PC-9 (cell line): ENCODE measurements around the gene SEMA6C. TPM values are rescaled to one million over a fixed set of nuclear protein-coding genes. Genes with fewer than 3 reads are reported as not detected.

Experiments used
- BruUV-seq: library from RNA; stranded (reverse); fragments of 400-500 nt; replicated peaks from 2 replicates; lab custom pipeline; 2021; lab: Mats Ljungman, UMichigan
- CTCF ChIA-PET: fragments of 300-600 bp; sonication (Branson Sonifier 250); formaldehyde crosslinking; loops from one replicate; lab custom pipeline; 2022; ENCODE audit warnings: antibody characterized with exemption; lab: Charles Lee
- POLR2A ChIA-PET: fragments of 300-600 bp; sonication (Branson Sonifier 250); formaldehyde crosslinking; loops from one replicate; lab custom pipeline; 2022; ENCODE audit warnings: antibody characterized with exemption; ENCODE audit not compliant: unreplicated experiment; lab: Charles Lee
- DNase-seq, 2 experiments: peaks; one replicate each; pipeline versions ENCODE4 v3.0.0 to v3.0.0-alpha.2; 2015 to 2022; ENCODE audit warnings: mixed read lengths in 1 of 2
- H2AFZ ChIP-seq: fragments of 200-600 bp; sonication (generic); 2 replicates; pipeline ENCODE4 v1.8.1; 2017; ENCODE audit warnings: antibody characterized with exemption
- H3F3A ChIP-seq: fragments of 200-600 bp; sonication (generic); 2 replicates; pipeline ENCODE4 v1.8.1; 2017; ENCODE audit warnings: antibody characterized with exemption, mild to moderate bottlenecking, low read depth; ENCODE audit not compliant: insufficient read depth
- H3K27ac ChIP-seq: fragments of 200-600 bp; sonication (generic); 2 replicates; pipeline ENCODE4 v1.6.1; 2016; ENCODE audit warnings: mixed run types
- H3K27me3 ChIP-seq: fragments of 200-600 bp; sonication (generic); 2 replicates; pipeline ENCODE4 v1.6.1; 2016; ENCODE audit warnings: low read depth, mixed run types; ENCODE audit not compliant: insufficient read depth
- H3K36me3 ChIP-seq: fragments of 200-600 bp; sonication (generic); 2 replicates; pipeline ENCODE4 v1.6.1; 2016; ENCODE audit warnings: low read depth, mixed run types
- H3K4me1 ChIP-seq: fragments of 200-600 bp; sonication (generic); replicated peaks from 2 replicates; pipeline ENCODE4 v1.6.1; 2016; ENCODE audit warnings: mixed run types; ENCODE audit not compliant: insufficient read depth
- H3K4me2 ChIP-seq: fragments of 200-600 bp; sonication (generic); 2 replicates; pipeline ENCODE4 v1.6.1; 2017; ENCODE audit warnings: mixed run types
- H3K4me3 ChIP-seq: fragments of 200-600 bp; sonication (generic); 2 replicates; pipeline ENCODE4 v1.6.1; 2016; ENCODE audit warnings: mixed run types
- H3K79me2 ChIP-seq: fragments of 200-600 bp; sonication (generic); 2 replicates; pipeline ENCODE4 v1.6.1; 2017; ENCODE audit warnings: low read depth, mixed run types
- H3K9me2 ChIP-seq: fragments of 200-600 bp; sonication (generic); 2 replicates; pipeline ENCODE4 v1.8.1; 2017; ENCODE audit warnings: mild to moderate bottlenecking; ENCODE audit not compliant: insufficient read depth
- H3K9me3 ChIP-seq: fragments of 200-600 bp; sonication (generic); 2 replicates; pipeline ENCODE4 v1.8.1; 2016; ENCODE audit warnings: low read depth; ENCODE audit not compliant: insufficient read depth
- H4K20me1 ChIP-seq: fragments of 200-600 bp; sonication (generic); 2 replicates; pipeline ENCODE4 v1.8.1; 2017; ENCODE audit not compliant: insufficient read depth
- EZH2 ChIP-seq: fragments of 200-600 bp; sonication (generic); IDR thresholded peaks from 2 replicates; pipeline ENCODE4 v1.8.0; 2017; ENCODE audit warnings: antibody characterized with exemption, low read depth
- intact Hi-C: fragments of 100-400 bp; cut with micrococcal nuclease; formaldehyde crosslinking; loops from one replicate; pipeline ENCODE4 v1.10.0; 2022; ENCODE audit not compliant: unreplicated experiment
- total RNA-seq: library from RNA; stranded (reverse); gene quantifications from 2 replicates; pipeline ENCODE4 v1.2.3, GENCODE V29; 2021
- TF ChIP-seq, protein P1 (sequence below): fragments of 200-600 bp; sonication (generic); conservative IDR thresholded peaks from 2 replicates; pipeline ENCODE4 v1.6.1; 2017; ENCODE audit warnings: mixed run types, antibody characterized with exemption, mild to moderate bottlenecking, moderate library complexity

The SEMA6C gene
- total RNA-seq, 1 experiment from 2014 or later = 5.6 TPM

DNA sequence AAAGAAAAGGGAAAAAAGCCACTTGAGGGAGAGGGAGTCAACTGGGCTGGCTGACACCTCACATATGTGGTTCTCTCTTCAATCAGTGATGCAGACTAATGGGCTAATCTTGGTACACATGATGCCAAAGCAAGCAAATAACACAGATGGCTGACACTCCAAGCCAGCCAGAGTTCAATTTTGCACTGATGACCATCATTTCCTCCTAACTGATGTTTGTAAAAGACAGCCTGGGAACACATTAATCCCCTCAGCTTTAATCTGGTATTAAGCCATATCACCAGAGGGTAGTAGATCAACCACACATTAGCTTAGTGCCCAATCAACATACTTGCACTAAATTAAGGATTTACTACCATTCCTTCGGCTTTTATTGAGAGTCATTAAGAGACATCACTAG lies 40.8 kb upstream of the SEMA6C start:
- no peak for TF ChIP-seq EZH2
- TF ChIP-seq, protein P1, sequence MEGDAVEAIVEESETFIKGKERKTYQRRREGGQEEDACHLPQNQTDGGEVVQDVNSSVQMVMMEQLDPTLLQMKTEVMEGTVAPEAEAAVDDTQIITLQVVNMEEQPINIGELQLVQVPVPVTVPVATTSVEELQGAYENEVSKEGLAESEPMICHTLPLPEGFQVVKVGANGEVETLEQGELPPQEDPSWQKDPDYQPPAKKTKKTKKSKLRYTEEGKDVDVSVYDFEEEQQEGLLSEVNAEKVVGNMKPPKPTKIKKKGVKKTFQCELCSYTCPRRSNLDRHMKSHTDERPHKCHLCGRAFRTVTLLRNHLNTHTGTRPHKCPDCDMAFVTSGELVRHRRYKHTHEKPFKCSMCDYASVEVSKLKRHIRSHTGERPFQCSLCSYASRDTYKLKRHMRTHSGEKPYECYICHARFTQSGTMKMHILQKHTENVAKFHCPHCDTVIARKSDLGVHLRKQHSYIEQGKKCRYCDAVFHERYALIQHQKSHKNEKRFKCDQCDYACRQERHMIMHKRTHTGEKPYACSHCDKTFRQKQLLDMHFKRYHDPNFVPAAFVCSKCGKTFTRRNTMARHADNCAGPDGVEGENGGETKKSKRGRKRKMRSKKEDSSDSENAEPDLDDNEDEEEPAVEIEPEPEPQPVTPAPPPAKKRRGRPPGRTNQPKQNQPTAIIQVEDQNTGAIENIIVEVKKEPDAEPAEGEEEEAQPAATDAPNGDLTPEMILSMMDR = no peak
- Histone ChIP-seq H3K27me3 (no peaks in the 10 kb centered on the region), H3K9me3 (no peaks in the 10 kb centered on the region), H3K27ac (no peak overlapping the region), H3K4me1 (peaks cover 16% of the 10 kb centered on the region), H2AFZ (no peak overlapping the region), H3K4me2 (no peak overlapping the region), H3K4me3 (no peak overlapping the region), H3F3A (peaks cover 9% of the 10 kb centered on the region; the same call in 1 of the 2 replicates), H4K20me1 (no peaks in the 10 kb centered on the region), H3K9me2 (no peaks in the 10 kb centered on the region), H3K36me3 (peaks cover 22% of the 10 kb centered on the region), H3K79me2 (peaks cover 32% of the 10 kb centered on the region)
- DNase-seq = no peak
- BruUV-seq = no TSS peak
- POLR2A ChIA-PET = interaction anchor here (0.5 kb wide), 1 partner anchor 10 kb away, joined by 3 read pairs; no protein-coding TSS in a partner anchor
- CTCF ChIA-PET = interaction anchor here (0.8 kb wide), 1 partner anchor 159 kb away, joined by 4 read pairs; no protein-coding TSS in a partner anchor
- intact Hi-C loops = no loop called here

DNA sequence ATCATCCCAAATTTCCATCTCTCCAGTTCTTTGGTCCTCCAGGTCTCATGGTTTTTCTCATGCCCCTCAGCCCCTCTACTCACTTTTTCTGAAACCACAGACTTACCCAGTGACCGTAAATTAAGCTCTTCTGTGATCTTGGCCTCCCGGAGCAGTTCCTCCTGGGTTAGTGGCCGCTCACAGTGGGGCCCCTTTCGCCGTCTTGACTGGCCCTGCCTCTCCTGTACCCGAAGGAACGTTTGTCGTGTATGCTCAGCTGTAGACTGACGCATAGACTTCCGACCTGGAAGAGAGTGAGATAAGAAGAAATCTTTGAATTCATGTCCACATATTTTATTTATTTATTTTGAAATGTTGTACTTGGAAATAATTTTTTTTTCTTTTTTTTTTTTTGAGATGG lies 37.8 kb upstream of the SEMA6C start:
- H3K27ac ChIP-seq = no peak overlapping the region
- no peaks in the 10 kb centered on the region for H3K9me2 ChIP-seq
- no peaks in the 10 kb centered on the region for H4K20me1 ChIP-seq
- no peak overlapping the region for H2AFZ ChIP-seq
- no peaks in the 10 kb centered on the region for H3K9me3 ChIP-seq
- H3K27me3 ChIP-seq = no peaks in the 10 kb centered on the region
- H3K4me3 ChIP-seq = no peak overlapping the region
- H3K79me2 ChIP-seq = peaks cover 26% of the 10 kb centered on the region
- BruUV-seq = no TSS peak
- CTCF ChIA-PET = no interaction called here
- peaks cover 35% of the 10 kb centered on the region for H3K36me3 ChIP-seq
- H3F3A ChIP-seq = peaks cover 1% of the 10 kb centered on the region; the same call in 1 of the 2 replicates
- POLR2A ChIA-PET = no interaction called here
- H3K4me2 ChIP-seq = no peak overlapping the region
- peaks cover 10% of the 10 kb centered on the region for H3K4me1 ChIP-seq
- no peak for DNase-seq
- no peak for TF ChIP-seq EZH2
- TF ChIP-seq, protein P1 = no peak
- intact Hi-C loops = no loop called here

DNA sequence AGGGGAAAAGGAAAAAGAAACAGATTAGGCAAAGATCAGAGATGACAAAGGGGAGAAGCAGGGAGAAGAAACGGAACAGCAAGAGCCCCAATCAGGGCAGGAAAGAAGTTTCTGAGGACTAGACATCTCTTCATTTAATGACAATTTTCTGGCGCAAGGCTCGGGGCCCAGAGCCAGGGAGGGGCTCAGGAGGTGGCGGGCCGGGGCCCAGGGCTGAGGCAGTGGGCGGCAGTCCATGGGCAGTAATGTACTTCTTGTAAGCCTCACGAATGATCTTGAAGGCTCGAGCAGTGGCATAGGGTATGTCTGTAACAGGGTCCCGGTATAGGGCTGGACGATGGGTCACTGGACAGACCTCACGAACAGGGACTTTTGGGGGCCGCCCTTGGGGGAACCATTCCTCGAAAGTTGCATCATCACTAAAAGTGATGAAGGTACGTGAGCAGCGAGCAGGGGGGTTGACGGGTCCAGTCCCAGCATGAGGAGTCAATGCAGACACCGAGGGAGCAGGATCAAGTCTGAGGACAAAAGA lies 30.1 kb upstream of the SEMA6C start:
- no peak for TF ChIP-seq EZH2
- TF ChIP-seq, protein P1 = no peak
- Histone ChIP-seq H2AFZ (no peak overlapping the region), H3K79me2 (no peaks in the 10 kb centered on the region), H3K4me3 (no peak overlapping the region), H3K36me3 (peaks cover 13% of the 10 kb centered on the region; the same call in 1 of the 2 replicates), H4K20me1 (no peaks in the 10 kb centered on the region), H3K4me2 (no peak overlapping the region), H3K27me3 (no peaks in the 10 kb centered on the region), H3K9me3 (no peaks in the 10 kb centered on the region), H3K9me2 (no peaks in the 10 kb centered on the region), H3K4me1 (no peaks in the 10 kb centered on the region), H3F3A (peaks cover 5% of the 10 kb centered on the region; the same call in 1 of the 2 replicates), H3K27ac (no peak overlapping the region)
- DNase-seq = no peak
- ChIA-PET POLR2A (no interaction called here), CTCF (interaction anchor here (0.6 kb wide), 1 partner anchor 428 kb away, joined by 3 read pairs; no protein-coding TSS in a partner anchor)
- BruUV-seq = no TSS peak
- intact Hi-C loops = no loop called here
